Cardiac muscle cell (in vitro differentiated cells and primary cell): Measurements from ENCODE around the gene FPR2. TPM values are rescaled to one million over a fixed set of nuclear protein-coding genes. Genes with fewer than 3 reads are reported as not detected.

Source experiments
- DNase-seq, 2 donors: peaks; one replicate each; pipeline versions ENCODE4 v3.0.0 to v3.0.0-alpha.2; 2010 to 2017; ENCODE audit warnings: low read depth in 1 of 2, low spot score in 1 of 2
- H3K27ac ChIP-seq: fragments of 200-600 bp; sonication (generic); 2 replicates; pipeline ENCODE4 v1.5.1; 2016
- H3K27me3 ChIP-seq: fragments of 200-600 bp; sonication (generic); 2 replicates; pipeline ENCODE4 v1.6.0; 2016; ENCODE audit warnings: control low read depth
- H3K36me3 ChIP-seq: fragments of 200-600 bp; sonication (generic); 2 replicates; pipeline ENCODE4 v1.5.1; 2016; ENCODE audit warnings: control low read depth
- H3K4me1 ChIP-seq: fragments of 200-600 bp; sonication (generic); 2 replicates; pipeline ENCODE4 v1.8.1; 2017; ENCODE audit warnings: low read depth, mild to moderate bottlenecking, mixed run types
- H3K4me3 ChIP-seq: fragments of 200-600 bp; sonication (generic); 2 replicates; pipeline ENCODE4 v1.5.1; 2016; ENCODE audit warnings: mild to moderate bottlenecking
- H3K9me3 ChIP-seq: fragments of 200-600 bp; sonication (generic); 2 replicates; pipeline ENCODE4 v1.5.1; 2017; ENCODE audit warnings: low read depth, mild to moderate bottlenecking, control low read depth
- CTCF ChIP-seq: IDR thresholded peaks from 2 replicates; pipeline ENCODE4 v1.5.1; 2012; ENCODE audit warnings: low read depth, mild to moderate bottlenecking, low read length
- polyA plus RNA-seq: library from polyadenylated mRNA; unstranded; fragments of >200 nt; fragmentation: Nextera tagmentation; extraction: Ambion mirVana; gene quantifications from 2 replicates; pipeline ENCODE4 v1.2.1, GENCODE V29; 2016
- total RNA-seq: library from RNA; depleted of rRNA; stranded (reverse); fragments of >200 nt; gene quantifications from 2 replicates; pipeline ENCODE4 v1.2.3, GENCODE V29; 2016

FPR2 gene
- total and polyA plus RNA-seq, 2 experiments from 2014 or later, result not detected

DNA sequence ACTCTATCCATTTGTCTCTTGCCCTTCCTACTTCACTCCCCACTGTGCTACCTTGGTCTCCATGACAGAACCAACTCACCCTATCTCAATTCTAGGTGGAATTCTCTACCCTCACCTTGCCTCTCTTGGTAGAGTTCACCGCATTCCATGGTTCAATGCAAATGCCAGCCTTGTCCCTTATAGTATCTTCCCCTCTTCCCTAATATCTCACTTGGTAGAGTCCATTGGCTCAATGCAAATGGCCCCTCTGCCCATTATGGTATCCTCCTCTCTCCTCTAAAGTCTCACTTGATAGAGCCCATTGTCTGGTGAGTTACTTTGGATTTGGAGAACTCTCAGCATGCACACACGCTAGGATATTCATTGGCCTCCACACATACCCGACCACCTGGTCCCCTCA is 45.1 kb upstream of the FPR2 start:
- Histone ChIP-seq H3K27ac (no peak overlapping the region), H3K4me3 (no peak overlapping the region), H3K4me1 (no peaks in the 10 kb centered on the region), H3K9me3 (no peaks in the 10 kb centered on the region), H3K36me3 (no peaks in the 10 kb centered on the region), H3K27me3 (peaks cover 46% of the 10 kb centered on the region)
- DNase-seq, result no peak
- no peak for TF ChIP-seq CTCF

- Histone ChIP-seq H3K4me3 (no peak overlapping the region), H3K27ac (no peak overlapping the region), H3K4me1 (no peaks in the 10 kb centered on the region), H3K9me3 (no peaks in the 10 kb centered on the region), H3K27me3 (peaks cover 53% of the 10 kb centered on the region), H3K36me3 (no peaks in the 10 kb centered on the region)
- no peak for DNase-seq
- TF ChIP-seq CTCF, result no peak
Observed at GRCh38 chr19:51716925-51717324, 44.1 kb upstream of the FPR2 start.

GRCh38 chr19:51719251-51719988 is 41.6 kb upstream of the FPR2 start:
- peak in 1 of 2 donors; percentile 15 for DNase-seq
- peaks cover 53% of the 10 kb centered on the region for H3K27me3 ChIP-seq

GRCh38 chr19:51721905-51722304 is 39.1 kb upstream of the FPR2 start:
- H3K4me3 ChIP-seq, result no peak overlapping the region
- no peaks in the 10 kb centered on the region for H3K4me1 ChIP-seq
- peaks cover 46% of the 10 kb centered on the region for H3K27me3 ChIP-seq
- TF ChIP-seq CTCF, result no peak
- no peak overlapping the region for H3K27ac ChIP-seq
- DNase-seq, result no peak
- H3K36me3 ChIP-seq, result no peaks in the 10 kb centered on the region
- H3K9me3 ChIP-seq, result no peaks in the 10 kb centered on the region

More at GRCh38 chr19:51719251-51719988, 41.6 kb upstream of the FPR2 start:
- H3K4me1 ChIP-seq, result no peaks in the 10 kb centered on the region
- no peak for TF ChIP-seq CTCF
- no peak overlapping the region for H3K27ac ChIP-seq
- peak overlapping the region; percentile 27 for H3K4me3 ChIP-seq
- no peaks in the 10 kb centered on the region for H3K9me3 ChIP-seq
- H3K36me3 ChIP-seq, result no peaks in the 10 kb centered on the region

- Histone ChIP-seq H3K27me3 (peaks cover 41% of the 10 kb centered on the region), H3K36me3 (no peaks in the 10 kb centered on the region), H3K4me1 (no peaks in the 10 kb centered on the region), H3K9me3 (no peaks in the 10 kb centered on the region), H3K27ac (no peak overlapping the region), H3K4me3 (no peak overlapping the region)
- TF ChIP-seq CTCF, result no peak
- no peak for DNase-seq
Observed at GRCh38 chr19:51722492-51722891, 38.5 kb upstream of the FPR2 start.
